HEK293 (cell line): ENCODE results near the gene RDX.

Experiments used
- CTCF ChIA-PET: fragments of 350-600 bp; formaldehyde crosslinking; extraction: SDS; loops from one replicate; lab custom pipeline; 2021; ENCODE audit warnings: antibody characterized with exemption; lab: Yijun Ruan, JAX
- POLR2A ChIA-PET: fragments of 300-600 bp; formaldehyde crosslinking; extraction: SDS; loops from one replicate; lab custom pipeline; 2020; ENCODE audit warnings: antibody characterized with exemption, inconsistent platforms; lab: Yijun Ruan, JAX
- H3K27ac ChIP-seq: fragments of 200-500 bp; sonication (Bioruptor generic); 2 replicates; pipeline ENCODE4 v1.5.1; 2014; ENCODE audit warnings: low read depth, low read length, control low read depth, inconsistent platforms; ENCODE audit errors: extremely low read depth
- H3K36me3 ChIP-seq, 2 experiments: fragments of 200-500 bp in 1 of 2; sonication (Bioruptor generic) in 1 of 2; 1 replicate in 1 of 2; 2 replicates in 1 of 2; pipeline ENCODE4 v1.5.1; 2014 to 2017; ENCODE audit warnings: inconsistent platforms in 2 of 2, low read length in 2 of 2; ENCODE audit not compliant: control insufficient read depth in 2 of 2, insufficient read depth in 1 of 2
- H3K4me1 ChIP-seq: fragments of 200-500 bp; sonication (Bioruptor generic); 2 replicates; pipeline ENCODE4 v1.5.1; 2014; ENCODE audit warnings: mild to moderate bottlenecking, low read length, inconsistent platforms; ENCODE audit not compliant: control insufficient read depth, insufficient read depth
- H3K4me3 ChIP-seq: 2 replicates; pipeline ENCODE4 v1.5.1; 2011; ENCODE audit warnings: low read depth, mild to moderate bottlenecking, control low read depth, low read length, moderate library complexity
- H3K9me3 ChIP-seq: fragments of 200-500 bp; sonication (Bioruptor generic); 2 replicates; pipeline ENCODE4 v1.5.1; 2014; ENCODE audit warnings: low read depth, low read length, inconsistent platforms; ENCODE audit not compliant: control insufficient read depth, insufficient read depth
- AEBP2 ChIP-seq: fragments of 450-650 bp; formaldehyde crosslinking; IDR thresholded peaks from 2 replicates; pipeline ENCODE4 v1.5.1; 2016; ENCODE audit warnings: missing biosample characterization, missing genetic modification characterization, borderline replicate concordance
- GFI1B ChIP-seq: fragments of 450-650 bp; formaldehyde crosslinking; IDR thresholded peaks from 2 replicates; pipeline ENCODE4 v1.5.1; 2016; ENCODE audit warnings: missing biosample characterization, missing genetic modification characterization
- HOXC10 ChIP-seq: sonication (generic); formaldehyde crosslinking; IDR thresholded peaks from 2 replicates; pipeline ENCODE4 v1.8.1; 2023; ENCODE audit warnings: mild to moderate bottlenecking, missing genetic modification reagents
- IKZF3 ChIP-seq: fragments of 450-650 bp; IDR thresholded peaks from 2 replicates; pipeline ENCODE4 v1.5.0; 2018; ENCODE audit warnings: missing biosample characterization, mild to moderate bottlenecking, missing genetic modification characterization, moderate library complexity
- KLF1 ChIP-seq: fragments of 450-650 bp; formaldehyde crosslinking; IDR thresholded peaks from 2 replicates; pipeline ENCODE4 v1.5.1; 2016; ENCODE audit warnings: missing biosample characterization, missing genetic modification characterization
- MZF1 ChIP-seq: fragments of 450-650 bp; formaldehyde crosslinking; IDR thresholded peaks from 2 replicates; pipeline ENCODE4 v1.5.1; 2017; ENCODE audit warnings: missing biosample characterization, missing genetic modification characterization, borderline replicate concordance
- OVOL3 ChIP-seq: fragments of 450-650 bp; formaldehyde crosslinking; IDR thresholded peaks from 2 replicates; pipeline ENCODE4 v1.5.1; 2016; ENCODE audit warnings: missing biosample characterization, missing genetic modification characterization
- PRDM2 ChIP-seq: fragments of 450-650 bp; formaldehyde crosslinking; IDR thresholded peaks from 2 replicates; pipeline ENCODE4 v1.5.1; 2016; ENCODE audit warnings: missing biosample characterization, missing genetic modification characterization, borderline replicate concordance
- RBAK ChIP-seq: fragments of 450-650 bp; formaldehyde crosslinking; IDR thresholded peaks from 2 replicates; pipeline ENCODE4 v1.5.1; 2016; ENCODE audit warnings: missing biosample characterization, missing genetic modification characterization
- SP2 ChIP-seq: fragments of 450-650 bp; formaldehyde crosslinking; IDR thresholded peaks from 2 replicates; pipeline ENCODE4 v1.5.1; 2016; ENCODE audit warnings: missing biosample characterization, missing genetic modification characterization
- ZBTB21 ChIP-seq: fragments of 450-650 bp; formaldehyde crosslinking; IDR thresholded peaks from 2 replicates; pipeline ENCODE4 v1.5.1; 2017; ENCODE audit warnings: missing biosample characterization, missing genetic modification characterization
- ZBTB44 ChIP-seq: fragments of 450-650 bp; IDR thresholded peaks from 2 replicates; pipeline ENCODE4 v1.5.1; 2018; ENCODE audit warnings: missing biosample characterization, mild to moderate bottlenecking, missing genetic modification characterization
- ZBTB6 ChIP-seq: fragments of 450-650 bp; formaldehyde crosslinking; IDR thresholded peaks from 2 replicates; pipeline ENCODE4 v1.5.1; 2017; ENCODE audit warnings: missing biosample characterization, missing genetic modification characterization
- ZNF121 ChIP-seq: fragments of 450-650 bp; formaldehyde crosslinking; IDR thresholded peaks from 2 replicates; pipeline ENCODE4 v1.5.1; 2016; ENCODE audit warnings: missing biosample characterization, missing genetic modification characterization
- ZNF133 ChIP-seq: fragments of 450-650 bp; formaldehyde crosslinking; IDR thresholded peaks from 2 replicates; pipeline ENCODE4 v1.5.1; 2016; ENCODE audit warnings: missing biosample characterization, missing genetic modification characterization
- ZNF324 ChIP-seq: fragments of 450-650 bp; formaldehyde crosslinking; IDR thresholded peaks from 2 replicates; pipeline ENCODE4 v1.5.1; 2016; ENCODE audit warnings: missing biosample characterization, missing genetic modification characterization
- ZNF366 ChIP-seq: fragments of 450-650 bp; formaldehyde crosslinking; conservative IDR thresholded peaks from 2 replicates; pipeline ENCODE4 v1.5.1; 2016; ENCODE audit warnings: missing biosample characterization, missing genetic modification characterization
- ZNF404 ChIP-seq: fragments of 450-650 bp; formaldehyde crosslinking; IDR thresholded peaks from 2 replicates; pipeline ENCODE4 v1.5.1; 2017; ENCODE audit warnings: missing biosample characterization, missing genetic modification characterization
- ZNF555 ChIP-seq: fragments of 450-650 bp; formaldehyde crosslinking; conservative IDR thresholded peaks from 2 replicates; pipeline ENCODE4 v1.5.1; 2017; ENCODE audit warnings: missing biosample characterization, mild to moderate bottlenecking, missing genetic modification characterization, inconsistent platforms
- ZNF571 ChIP-seq: fragments of 450-650 bp; formaldehyde crosslinking; IDR thresholded peaks from 2 replicates; pipeline ENCODE4 v1.5.0; 2017; ENCODE audit warnings: missing biosample characterization, missing genetic modification characterization
- ZNF596 ChIP-seq: fragments of 450-650 bp; IDR thresholded peaks from 2 replicates; pipeline ENCODE4 v1.5.0; 2018; ENCODE audit warnings: missing biosample characterization, mild to moderate bottlenecking, missing genetic modification characterization, moderate library complexity
- ZNF701 ChIP-seq: fragments of 450-650 bp; formaldehyde crosslinking; IDR thresholded peaks from 2 replicates; pipeline ENCODE4 v1.5.1; 2016; ENCODE audit warnings: missing biosample characterization, missing genetic modification characterization
- ZNF776 ChIP-seq: fragments of 450-650 bp; formaldehyde crosslinking; IDR thresholded peaks from 2 replicates; pipeline ENCODE4 v1.5.0; 2017; ENCODE audit warnings: missing biosample characterization, missing genetic modification characterization, borderline replicate concordance
- ZSCAN4 ChIP-seq: fragments of 450-650 bp; formaldehyde crosslinking; IDR thresholded peaks from 2 replicates; pipeline ENCODE4 v1.5.1; 2017; ENCODE audit warnings: missing biosample characterization, missing genetic modification characterization

Gene RDX

GRCh38 chr11:110168033-110168803 lies 128.2 kb downstream of the RDX start (continued):
- no peak for TF ChIP-seq AEBP2
- no peak for TF ChIP-seq OVOL3 (tag by site-specific recombination)
- TF ChIP-seq PRDM2 (tag by site-specific recombination): no peak
- TF ChIP-seq MZF1: no peak
- no peak for TF ChIP-seq ZNF555 (tag by site-specific recombination)
- TF ChIP-seq ZNF776 (tag by site-specific recombination): no peak
- no peak for TF ChIP-seq ZBTB44 (tag by site-specific recombination)

GRCh38 chr11:110165039-110165925 lies 131.1 kb downstream of the RDX start:
- no peak overlapping the region for H3K4me3 ChIP-seq
- H3K27ac ChIP-seq: no peak overlapping the region
- no peaks in the 10 kb centered on the region for H3K9me3 ChIP-seq
- peaks cover 0 to 54% of the 10 kb centered on the region in 2 experiments; a peak in 1 of 3 replicates for H3K36me3 ChIP-seq
- ChIA-PET POLR2A (no interaction called here), CTCF (interaction anchor here (0.6 to 1.7 kb wide), 5 partner anchors 9 to 1395 kb away, joined by 3 to 7 read pairs (median 3); no protein-coding TSS in a partner anchor)
- no peaks in the 10 kb centered on the region for H3K4me1 ChIP-seq
- TF ChIP-seq ZNF701 (tag by site-specific recombination) (no peak), IKZF3 (tag by site-specific recombination) (no peak), KLF1 (no peak), ZNF133 (tag by site-specific recombination) (no peak), ZNF366 (tag by site-specific recombination) (no peak), ZNF571 (no peak), SP2 (tag by site-specific recombination) (no peak), HOXC10 (no peak), ZBTB6 (tag by site-specific recombination) (no peak), ZNF596 (tag by site-specific recombination) (no peak), ZBTB21 (tag by site-specific recombination) (no peak), RBAK (tag by site-specific recombination) (no peak), ZNF404 (no peak), ZSCAN4 (tag by site-specific recombination) (no peak), ZNF324 (tag by site-specific recombination) (no peak), GFI1B (tag by site-specific recombination) (no peak), ZNF121 (tag by site-specific recombination) (no peak)
